Measurements from ENCODE around the gene CFAP20DC. TPM values are rescaled to one million over a fixed set of nuclear protein-coding genes. Genes with fewer than 3 reads are reported as not detected.

Gene CFAP20DC
- total and polyA plus RNA-seq, 2 of the 13 experiments (the other 11 are each of a cell fraction or from before 2014, with no cell fraction given), result not detected

DNA sequence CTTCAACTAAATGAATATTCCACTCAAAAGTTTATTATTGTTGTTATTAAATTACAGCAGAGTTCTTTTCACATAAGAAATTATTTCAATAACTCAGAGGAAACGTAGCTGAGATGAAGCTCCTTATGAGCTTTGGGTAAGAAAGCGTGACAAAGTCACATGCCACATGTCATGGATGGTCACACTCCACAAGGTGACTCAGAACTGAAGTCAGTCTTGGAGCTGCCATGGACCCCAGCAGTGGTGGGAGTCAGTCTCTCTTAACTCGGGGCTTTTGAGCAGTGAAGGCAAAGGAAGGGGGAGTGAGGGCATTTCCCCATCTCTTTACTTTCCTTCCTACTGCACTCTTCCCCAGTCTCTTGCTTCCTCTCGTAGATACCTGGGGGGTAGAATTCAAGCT lies 295.8 kb downstream of the CFAP20DC start:
- ATAC-seq (no peak), DNase-seq (ENCODE audit: low spot score) (no peak), FAIRE-seq (no peak)
- no peaks in the 10 kb centered on the region for H3K4me1 ChIP-seq (ENCODE audit: insufficient read depth, low read length)
- H3K9ac ChIP-seq (ENCODE audit: insufficient read depth, low read depth, low read length), result no peak overlapping the region
- no peak overlapping the region for H2AFZ ChIP-seq (ENCODE audit: low read length)
- intact Hi-C loops (cut with micrococcal nuclease; ENCODE audit: unreplicated experiment), result no loop called here
- ChIA-PET POLR2A (no interaction called here), CTCF (ENCODE audit: low intra/inter-chr PET ratio, low total read pairs) (no interaction called here)
- H3K4me3 ChIP-seq (replicated peaks in 1 of 3; ENCODE audit: insufficient read depth in 1 of 3, low read depth in 2 of 3, low read length in 3 of 3), result no peak overlapping the region
- H3K27ac ChIP-seq (ENCODE audit: extremely low read length, insufficient read depth, low read length), result no peak overlapping the region
- no peaks in the 10 kb centered on the region for H4K20me1 ChIP-seq (ENCODE audit: insufficient read depth, low read length)
- in situ Hi-C loops (cut with HindIII; ENCODE audit: extremely low pct_ligation_motif_present, low pct_unique_long_range_greater_than_20kb), result no loop called here
- no peak overlapping the region for H3K4me2 ChIP-seq (ENCODE audit: low read depth, low read length)
- 4% methylated on average over 4 of the region's 4 CpGs for WGBS (ENCODE audit: low lambda C conversion rate)
- no peaks in the 10 kb centered on the region for H3K79me2 ChIP-seq (ENCODE audit: insufficient read depth, low read length)
- H3K9me3 ChIP-seq (ENCODE audit: low read length), result no peaks in the 10 kb centered on the region
- no peaks in the 10 kb centered on the region for H3K36me3 ChIP-seq (replicated peaks in 1 of 2; ENCODE audit: control insufficient read depth in 1 of 2, insufficient read depth in 2 of 2, low read length in 2 of 2)
- BruUV-seq (replicated peaks), result no TSS peak
- H3K27me3 ChIP-seq (ENCODE audit: control insufficient read depth in 1 of 2, insufficient read depth in 2 of 2, low read length in 2 of 2), result no peaks in the 10 kb centered on the region; a peak in 1 of 5 replicates
- TF ChIP-seq, protein P1, sequence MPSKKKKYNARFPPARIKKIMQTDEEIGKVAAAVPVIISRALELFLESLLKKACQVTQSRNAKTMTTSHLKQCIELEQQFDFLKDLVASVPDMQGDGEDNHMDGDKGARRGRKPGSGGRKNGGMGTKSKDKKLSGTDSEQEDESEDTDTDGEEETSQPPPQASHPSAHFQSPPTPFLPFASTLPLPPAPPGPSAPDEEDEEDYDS (CRISPR knock-in tag; IDR thresholded peaks at IDR 0.05), result no peak
- no peak for TF ChIP-seq NFATC3 (CRISPR knock-in tag; IDR thresholded peaks at IDR 0.05)
- TF ChIP-seq, protein P2, sequence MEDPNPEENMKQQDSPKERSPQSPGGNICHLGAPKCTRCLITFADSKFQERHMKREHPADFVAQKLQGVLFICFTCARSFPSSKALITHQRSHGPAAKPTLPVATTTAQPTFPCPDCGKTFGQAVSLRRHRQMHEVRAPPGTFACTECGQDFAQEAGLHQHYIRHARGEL (CRISPR knock-in tag; IDR thresholded peaks at IDR 0.05), result no peak
- TF ChIP-seq TOE1 (CRISPR knock-in tag; IDR thresholded peaks at IDR 0.05), result no peak
- no peak for TF ChIP-seq ZNF260 (CRISPR knock-in tag; IDR thresholded peaks at IDR 0.05; ENCODE audit: borderline replicate concordance, low read depth)
- no peak for TF ChIP-seq ZNF24 (IDR thresholded peaks at IDR 0.05)
- no peak for TF ChIP-seq ZSCAN21 (CRISPR knock-in tag; IDR thresholded peaks at IDR 0.05; ENCODE audit: borderline replicate concordance)
- TF ChIP-seq SMARCE1 (IDR thresholded peaks at IDR 0.05; ENCODE audit: borderline replicate concordance), result no peak
- no peak for TF ChIP-seq FOXK2 (IDR thresholded peaks at IDR 0.05)
- TF ChIP-seq, protein P3, sequence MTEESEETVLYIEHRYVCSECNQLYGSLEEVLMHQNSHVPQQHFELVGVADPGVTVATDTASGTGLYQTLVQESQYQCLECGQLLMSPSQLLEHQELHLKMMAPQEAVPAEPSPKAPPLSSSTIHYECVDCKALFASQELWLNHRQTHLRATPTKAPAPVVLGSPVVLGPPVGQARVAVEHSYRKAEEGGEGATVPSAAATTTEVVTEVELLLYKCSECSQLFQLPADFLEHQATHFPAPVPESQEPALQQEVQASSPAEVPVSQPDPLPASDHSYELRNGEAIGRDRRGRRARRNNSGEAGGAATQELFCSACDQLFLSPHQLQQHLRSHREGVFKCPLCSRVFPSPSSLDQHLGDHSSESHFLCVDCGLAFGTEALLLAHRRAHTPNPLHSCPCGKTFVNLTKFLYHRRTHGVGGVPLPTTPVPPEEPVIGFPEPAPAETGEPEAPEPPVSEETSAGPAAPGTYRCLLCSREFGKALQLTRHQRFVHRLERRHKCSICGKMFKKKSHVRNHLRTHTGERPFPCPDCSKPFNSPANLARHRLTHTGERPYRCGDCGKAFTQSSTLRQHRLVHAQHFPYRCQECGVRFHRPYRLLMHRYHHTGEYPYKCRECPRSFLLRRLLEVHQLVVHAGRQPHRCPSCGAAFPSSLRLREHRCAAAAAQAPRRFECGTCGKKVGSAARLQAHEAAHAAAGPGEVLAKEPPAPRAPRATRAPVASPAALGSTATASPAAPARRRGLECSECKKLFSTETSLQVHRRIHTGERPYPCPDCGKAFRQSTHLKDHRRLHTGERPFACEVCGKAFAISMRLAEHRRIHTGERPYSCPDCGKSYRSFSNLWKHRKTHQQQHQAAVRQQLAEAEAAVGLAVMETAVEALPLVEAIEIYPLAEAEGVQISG (CRISPR knock-in tag; IDR thresholded peaks at IDR 0.05), result no peak
- TF ChIP-seq, protein P4, sequence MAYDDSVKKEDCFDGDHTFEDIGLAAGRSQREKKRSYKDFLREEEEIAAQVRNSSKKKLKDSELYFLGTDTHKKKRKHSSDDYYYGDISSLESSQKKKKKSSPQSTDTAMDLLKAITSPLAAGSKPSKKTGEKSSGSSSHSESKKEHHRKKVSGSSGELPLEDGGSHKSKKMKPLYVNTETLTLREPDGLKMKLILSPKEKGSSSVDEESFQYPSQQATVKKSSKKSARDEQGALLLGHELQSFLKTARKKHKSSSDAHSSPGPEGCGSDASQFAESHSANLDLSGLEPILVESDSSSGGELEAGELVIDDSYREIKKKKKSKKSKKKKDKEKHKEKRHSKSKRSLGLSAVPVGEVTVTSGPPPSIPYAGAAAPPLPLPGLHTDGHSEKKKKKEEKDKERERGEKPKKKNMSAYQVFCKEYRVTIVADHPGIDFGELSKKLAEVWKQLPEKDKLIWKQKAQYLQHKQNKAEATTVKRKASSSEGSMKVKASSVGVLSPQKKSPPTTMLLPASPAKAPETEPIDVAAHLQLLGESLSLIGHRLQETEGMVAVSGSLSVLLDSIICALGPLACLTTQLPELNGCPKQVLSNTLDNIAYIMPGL (CRISPR knock-in tag; IDR thresholded peaks at IDR 0.05; ENCODE audit: borderline replicate concordance in 1 of 2, low read depth in 1 of 2), result no peak
- TF ChIP-seq XBP1 (CRISPR knock-in tag; IDR thresholded peaks at IDR 0.05), result no peak
- TF ChIP-seq, protein P5, sequence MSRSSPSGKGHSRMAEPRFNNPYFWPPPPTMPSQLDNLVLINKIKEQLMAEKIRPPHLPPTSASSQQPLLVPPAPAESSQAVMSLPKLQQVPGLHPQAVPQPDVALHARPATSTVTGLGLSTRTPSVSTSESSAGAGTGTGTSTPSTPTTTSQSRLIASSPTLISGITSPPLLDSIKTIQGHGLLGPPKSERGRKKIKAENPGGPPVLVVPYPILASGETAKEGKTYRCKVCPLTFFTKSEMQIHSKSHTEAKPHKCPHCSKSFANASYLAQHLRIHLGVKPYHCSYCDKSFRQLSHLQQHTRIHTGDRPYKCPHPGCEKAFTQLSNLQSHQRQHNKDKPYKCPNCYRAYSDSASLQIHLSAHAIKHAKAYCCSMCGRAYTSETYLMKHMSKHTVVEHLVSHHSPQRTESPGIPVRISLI (CRISPR knock-in tag; IDR thresholded peaks at IDR 0.05; ENCODE audit: borderline replicate concordance), result no peak
- no peak for TF ChIP-seq NR1H2 (CRISPR knock-in tag; IDR thresholded peaks at IDR 0.05; ENCODE audit: borderline replicate concordance, low read depth)
- TF ChIP-seq, protein P6, sequence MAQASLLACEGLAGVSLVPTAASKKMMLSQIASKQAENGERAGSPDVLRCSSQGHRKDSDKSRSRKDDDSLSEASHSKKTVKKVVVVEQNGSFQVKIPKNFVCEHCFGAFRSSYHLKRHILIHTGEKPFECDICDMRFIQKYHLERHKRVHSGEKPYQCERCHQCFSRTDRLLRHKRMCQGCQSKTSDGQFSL (CRISPR knock-in tag; IDR thresholded peaks at IDR 0.05), result no peak
- TF ChIP-seq, protein P7, sequence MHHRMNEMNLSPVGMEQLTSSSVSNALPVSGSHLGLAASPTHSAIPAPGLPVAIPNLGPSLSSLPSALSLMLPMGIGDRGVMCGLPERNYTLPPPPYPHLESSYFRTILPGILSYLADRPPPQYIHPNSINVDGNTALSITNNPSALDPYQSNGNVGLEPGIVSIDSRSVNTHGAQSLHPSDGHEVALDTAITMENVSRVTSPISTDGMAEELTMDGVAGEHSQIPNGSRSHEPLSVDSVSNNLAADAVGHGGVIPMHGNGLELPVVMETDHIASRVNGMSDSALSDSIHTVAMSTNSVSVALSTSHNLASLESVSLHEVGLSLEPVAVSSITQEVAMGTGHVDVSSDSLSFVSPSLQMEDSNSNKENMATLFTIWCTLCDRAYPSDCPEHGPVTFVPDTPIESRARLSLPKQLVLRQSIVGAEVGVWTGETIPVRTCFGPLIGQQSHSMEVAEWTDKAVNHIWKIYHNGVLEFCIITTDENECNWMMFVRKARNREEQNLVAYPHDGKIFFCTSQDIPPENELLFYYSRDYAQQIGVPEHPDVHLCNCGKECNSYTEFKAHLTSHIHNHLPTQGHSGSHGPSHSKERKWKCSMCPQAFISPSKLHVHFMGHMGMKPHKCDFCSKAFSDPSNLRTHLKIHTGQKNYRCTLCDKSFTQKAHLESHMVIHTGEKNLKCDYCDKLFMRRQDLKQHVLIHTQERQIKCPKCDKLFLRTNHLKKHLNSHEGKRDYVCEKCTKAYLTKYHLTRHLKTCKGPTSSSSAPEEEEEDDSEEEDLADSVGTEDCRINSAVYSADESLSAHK (CRISPR knock-in tag; IDR thresholded peaks at IDR 0.05; ENCODE audit: borderline replicate concordance), result no peak

Measured in HepG2 (cell line).